Raji (cell line): ENCODE data around the gene MANEAL.

Experiments used
- POLR2A ChIP-seq: IDR thresholded peaks from 2 replicates; pipeline ENCODE4 v1.6.1; 2011; ENCODE audit warnings: low read depth, low read length, control low read depth; ENCODE audit not compliant: insufficient read depth

MANEAL gene

DNA sequence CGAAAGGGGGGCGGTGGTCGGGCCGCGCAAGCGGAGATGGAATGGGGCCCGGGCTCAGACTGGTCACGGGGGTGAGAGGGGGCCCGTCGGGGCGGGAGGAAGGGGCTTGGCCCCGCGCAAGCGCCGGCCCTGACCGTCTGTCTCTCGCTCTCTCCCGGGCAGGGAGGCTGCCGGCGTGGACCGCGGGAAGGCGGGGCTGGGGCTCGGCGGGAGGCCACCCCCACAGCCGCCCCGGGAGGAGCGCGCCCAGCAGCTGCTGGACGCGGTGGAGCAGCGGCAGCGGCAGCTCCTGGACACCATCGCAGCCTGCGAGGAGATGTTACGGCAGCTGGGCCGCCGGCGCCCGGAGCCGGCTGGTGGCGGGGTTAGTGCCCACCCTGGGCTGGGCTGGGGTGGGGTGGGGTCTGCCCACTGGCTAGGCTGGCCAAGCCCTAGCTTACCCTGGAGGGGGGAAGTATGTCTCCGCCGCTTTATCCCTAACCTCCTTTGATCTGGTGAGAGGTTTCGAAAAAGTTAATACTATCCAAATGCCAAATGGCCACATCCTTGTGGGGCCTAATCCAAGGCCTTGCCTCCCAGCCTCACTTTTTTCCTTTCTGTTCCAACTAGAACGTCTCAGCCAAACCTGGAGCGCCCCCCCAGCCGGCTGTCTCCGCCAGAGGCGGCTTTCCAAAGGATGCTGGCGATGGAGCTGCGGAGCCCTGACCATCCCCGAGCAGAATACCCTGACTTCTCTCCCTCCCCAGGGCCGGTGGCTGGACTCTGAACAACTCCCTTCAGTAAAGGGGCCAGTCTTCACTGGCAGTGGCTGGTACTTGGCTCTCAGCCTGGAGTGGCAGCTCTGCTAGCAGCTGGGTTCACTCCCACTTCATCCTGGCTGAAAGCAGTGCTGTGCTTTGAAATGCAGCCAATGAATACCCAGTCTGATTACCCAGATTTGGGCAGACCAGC is 15.0 kb downstream of the MANEAL start:
- TF ChIP-seq POLR2A, result no peak

DNA sequence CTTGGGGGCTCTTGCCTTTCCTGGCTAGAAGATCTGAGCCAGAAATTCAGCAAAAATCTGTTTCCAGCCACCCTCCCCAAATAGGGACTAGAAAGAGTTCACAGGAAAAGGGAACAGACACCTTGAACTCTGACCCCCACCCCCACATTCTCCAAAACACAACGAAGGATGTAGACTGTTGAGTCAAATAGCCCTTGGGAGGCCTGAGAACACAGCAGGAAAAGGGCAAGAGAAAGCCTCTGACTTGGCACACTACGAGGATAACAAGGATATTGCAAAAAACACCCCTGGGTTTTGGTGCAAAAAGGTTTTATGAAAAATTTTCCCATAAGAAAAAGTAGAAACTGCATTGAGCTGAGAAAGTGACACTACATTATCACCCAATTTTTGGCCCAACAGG is 16.3 kb downstream of the MANEAL start:
- TF ChIP-seq POLR2A, result no peak

DNA sequence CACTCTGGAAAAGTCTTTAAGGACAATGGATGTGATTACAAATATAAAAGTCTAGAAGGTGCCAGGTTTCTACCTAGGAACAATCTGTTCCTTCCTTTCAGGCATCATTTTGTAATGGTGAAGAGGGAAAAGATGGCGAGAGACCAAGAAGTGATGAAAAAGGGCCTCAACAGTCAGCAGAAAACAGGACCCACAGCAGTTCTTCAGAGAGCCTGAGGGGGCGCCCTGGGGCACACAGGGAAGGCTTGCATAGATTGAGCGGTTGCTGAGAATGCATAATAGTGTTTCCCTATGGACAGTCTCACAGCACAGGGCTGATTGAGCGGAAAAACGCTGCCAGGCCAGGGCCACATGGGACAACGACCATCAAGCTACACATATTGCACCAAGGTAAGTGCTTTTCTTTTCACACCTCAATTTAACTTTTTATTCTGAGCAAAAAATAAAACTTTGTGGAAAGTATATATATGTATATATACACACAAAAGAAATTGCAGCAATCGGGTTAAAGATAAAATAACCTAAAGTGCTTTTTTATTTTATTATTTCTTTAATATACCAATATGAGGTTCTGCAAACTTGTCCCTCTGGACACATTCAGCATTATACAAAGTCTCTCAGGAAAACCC is 17.5 kb downstream of the MANEAL start:
- no peak for TF ChIP-seq POLR2A

DNA sequence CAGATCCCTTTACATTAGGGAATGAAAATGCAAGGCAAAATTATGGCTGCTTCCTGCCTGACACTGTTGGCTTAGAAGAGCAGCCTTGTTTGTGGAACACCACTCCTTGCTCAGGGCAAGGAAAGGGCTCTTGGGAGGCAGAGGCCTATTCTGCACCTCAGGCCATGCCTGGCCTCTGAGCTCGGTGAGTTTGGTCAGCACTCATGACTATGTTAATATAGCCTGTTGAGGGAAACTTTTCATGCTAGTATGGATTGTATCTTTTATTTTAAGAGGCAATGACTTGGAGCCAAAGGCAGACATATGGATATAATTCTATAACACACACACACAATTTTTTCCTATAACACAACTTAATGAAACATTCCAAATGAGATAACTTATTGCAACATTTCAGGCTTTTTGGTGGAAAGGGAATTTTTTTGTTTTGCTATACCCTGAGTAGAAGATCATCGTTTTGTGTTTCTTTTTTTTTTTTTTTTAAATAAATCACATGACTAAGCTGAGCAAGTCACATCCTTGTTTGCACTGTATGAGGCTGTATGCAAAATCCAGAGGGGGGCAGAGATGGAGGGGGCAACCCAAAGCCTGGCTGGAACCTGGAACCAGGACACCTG is 20.0 kb downstream of the MANEAL start:
- no peak for TF ChIP-seq POLR2A

DNA sequence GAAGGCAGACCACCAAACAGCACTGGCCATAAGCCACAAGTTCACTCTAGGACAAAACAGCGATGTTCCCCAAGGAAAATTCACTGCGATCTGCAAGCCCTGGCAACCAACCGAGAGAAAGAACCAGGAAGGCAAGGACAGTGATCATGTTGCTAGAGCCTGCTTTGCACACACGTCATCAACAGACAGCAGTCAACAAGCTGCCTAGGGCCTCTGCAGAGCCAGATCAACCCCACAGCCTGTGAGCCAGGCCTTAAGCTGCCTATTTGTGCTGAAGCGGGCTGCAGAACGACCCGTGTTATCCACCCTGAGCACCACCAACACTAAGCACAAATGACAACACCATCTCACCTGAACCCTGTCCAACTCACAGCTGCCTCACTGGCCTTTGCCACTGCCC is 20.6 kb downstream of the MANEAL start:
- no peak for TF ChIP-seq POLR2A

DNA sequence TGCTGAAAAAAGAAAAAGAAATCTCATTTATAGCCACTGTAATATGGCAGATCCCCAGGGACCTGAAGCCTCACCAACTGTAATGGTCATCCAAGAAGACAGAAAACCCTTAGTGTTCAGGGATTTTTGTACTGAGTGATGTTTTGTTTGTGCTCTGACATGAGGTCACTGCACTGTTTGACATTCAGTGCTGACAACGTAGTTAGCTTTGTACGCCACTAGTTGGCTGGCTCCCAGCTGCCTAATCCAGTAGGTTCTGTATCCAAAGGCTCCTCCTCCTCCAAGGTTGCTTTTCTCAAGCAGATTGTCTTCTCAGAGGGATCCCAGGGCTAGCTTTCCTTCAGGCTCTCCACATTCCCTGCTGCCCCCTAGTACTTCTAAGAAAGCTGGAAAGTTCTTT is 23.8 kb downstream of the MANEAL start:
- no peak for TF ChIP-seq POLR2A

DNA sequence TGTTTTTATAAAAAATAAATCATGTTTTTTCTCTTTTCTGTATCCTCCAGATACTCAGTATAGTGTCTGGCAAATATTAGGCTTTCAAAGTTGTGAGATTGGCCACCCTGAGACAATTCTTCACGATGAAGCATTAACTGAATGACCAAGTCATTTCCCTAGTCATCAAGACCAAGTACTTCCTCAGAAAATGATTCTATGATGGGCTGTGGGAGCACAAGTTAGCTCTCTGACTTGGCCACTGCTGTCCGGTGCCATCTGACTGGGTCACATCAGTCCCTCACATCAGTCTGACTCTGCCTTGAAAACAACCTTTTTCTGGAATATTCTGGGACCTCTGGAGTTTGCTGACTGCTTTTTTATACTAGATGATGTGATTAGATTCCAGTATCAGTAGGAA is 27.8 kb downstream of the MANEAL start:
- no peak for TF ChIP-seq POLR2A

DNA sequence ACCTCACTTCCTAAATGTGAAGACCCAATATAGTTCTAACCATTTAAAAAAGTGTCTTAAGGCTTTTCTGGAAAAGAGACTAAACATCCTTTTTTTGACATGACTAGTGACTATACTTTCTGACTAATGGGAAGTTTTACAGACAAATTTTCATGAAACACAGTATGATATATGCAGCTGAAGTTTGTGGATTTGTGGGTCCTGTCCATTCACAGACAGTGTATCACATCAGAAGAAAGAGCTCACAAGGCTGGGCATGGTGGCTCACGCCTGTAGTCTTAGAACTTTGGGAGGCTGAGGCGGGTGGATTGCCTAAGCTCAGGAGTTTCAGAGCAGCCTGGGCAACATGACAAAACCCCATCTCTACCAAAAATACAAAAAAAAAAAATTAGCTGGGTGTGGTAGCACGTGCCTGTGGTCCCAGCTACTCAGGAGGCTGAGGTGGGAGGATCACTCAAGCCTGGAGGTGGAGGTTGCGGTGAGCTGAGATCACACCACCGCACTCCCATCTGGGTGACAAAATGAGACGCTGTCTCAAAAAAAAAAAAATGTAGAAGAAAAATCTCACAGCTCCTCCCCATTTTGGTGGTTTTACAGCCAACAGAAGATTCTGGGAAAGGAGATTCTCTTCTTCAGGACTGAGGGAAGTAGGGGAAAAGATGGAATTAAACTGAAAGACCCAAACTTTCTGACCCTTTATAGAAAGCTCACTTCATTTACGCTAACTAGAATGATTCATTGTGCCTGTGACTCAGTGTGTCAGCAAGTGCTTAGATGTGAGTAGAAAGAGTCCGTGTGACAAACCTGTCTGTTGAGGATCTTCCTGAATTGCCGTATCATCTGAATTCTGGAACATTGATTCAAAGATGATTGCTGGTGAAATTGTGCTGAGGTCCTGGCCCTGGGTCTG is 29.5 kb downstream of the MANEAL start:
- TF ChIP-seq POLR2A, result no peak

DNA sequence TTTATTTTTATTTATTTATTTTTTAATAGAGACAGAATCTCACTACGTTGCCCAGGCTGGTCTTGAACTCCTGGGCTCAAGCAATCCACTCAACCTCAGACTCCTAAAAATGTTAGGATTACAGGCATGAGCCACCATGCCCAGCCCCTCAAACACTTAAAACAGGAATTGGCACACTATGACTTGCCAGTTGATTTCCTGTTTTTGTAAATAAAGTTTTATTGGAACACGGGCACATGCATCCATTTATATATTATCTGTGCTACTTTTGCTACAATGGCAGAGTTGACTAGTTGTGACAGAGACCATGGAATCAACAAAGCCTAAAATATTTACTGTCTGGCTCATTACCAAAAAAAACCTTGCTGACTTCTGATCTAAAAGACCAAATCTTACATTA is 30.4 kb downstream of the MANEAL start:
- no peak for TF ChIP-seq POLR2A

DNA sequence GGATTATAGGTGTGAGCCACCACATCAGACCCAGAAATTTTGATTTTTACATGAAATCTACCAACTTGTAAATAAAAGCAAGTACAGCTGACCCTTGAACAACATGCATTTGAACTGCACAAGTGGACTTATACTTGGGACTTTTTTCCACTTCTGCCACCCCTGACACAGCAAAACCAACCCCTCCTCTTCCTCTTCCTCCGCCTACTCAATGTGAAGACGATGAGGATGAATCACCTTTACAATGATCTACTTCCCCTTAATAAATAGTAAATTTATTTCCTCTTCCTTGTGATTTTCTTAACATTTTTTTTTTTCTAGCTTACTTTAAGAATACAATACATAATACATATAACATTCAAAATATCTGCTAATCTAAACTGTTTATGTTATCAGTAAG is 31.9 kb downstream of the MANEAL start:
- no peak for TF ChIP-seq POLR2A

DNA sequence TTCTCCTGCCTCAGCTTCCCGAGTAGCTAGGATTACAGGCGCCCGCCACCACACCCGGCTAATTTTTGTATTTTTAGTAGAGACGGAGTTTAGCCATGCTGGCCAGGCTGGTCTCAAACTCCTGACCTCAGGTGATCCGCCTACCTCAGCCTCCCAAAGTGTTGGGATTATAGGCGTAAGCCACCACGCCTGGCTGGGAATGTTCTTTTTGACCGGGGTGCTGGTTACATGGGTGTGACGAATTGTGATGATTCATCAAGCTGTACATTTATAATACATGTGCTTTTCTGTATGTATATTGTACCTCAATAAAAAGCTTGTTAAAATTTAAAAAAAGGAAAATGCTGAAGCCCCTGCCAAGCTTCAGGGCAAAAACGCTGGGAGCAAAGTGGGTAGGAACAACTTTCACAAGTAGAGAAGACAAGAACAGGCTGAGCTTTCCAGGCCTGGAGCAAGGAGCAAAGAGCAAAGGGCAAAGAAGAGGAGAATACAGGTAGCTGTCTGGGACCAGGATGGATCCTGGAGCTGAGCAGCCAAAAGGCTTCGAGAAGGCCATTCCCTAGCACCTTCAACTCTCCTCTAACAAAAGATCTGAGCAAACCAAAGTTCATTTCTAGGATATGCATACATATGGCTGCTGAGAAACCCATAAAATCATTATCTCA is 34.9 kb downstream of the MANEAL start:
- no peak for TF ChIP-seq POLR2A

DNA sequence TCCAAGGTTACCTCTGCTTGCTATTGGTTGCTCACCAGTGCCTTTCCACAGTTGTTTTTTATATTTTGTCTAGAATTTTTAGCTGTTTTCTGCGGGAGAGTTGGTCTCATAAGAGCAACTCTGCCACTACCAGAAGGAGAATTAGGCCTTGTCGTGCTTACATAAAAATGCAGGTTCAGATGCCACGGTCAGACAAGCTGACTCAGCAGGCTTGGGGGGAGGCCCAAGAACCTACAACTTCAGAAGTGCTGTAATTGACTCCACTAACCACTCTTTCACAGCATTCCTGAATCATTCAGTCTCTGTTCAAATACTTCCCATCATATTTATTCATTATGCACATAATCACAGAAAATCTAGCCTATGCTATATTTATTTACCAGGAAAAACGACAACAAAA is 37.5 kb downstream of the MANEAL start:
- no peak for TF ChIP-seq POLR2A

DNA sequence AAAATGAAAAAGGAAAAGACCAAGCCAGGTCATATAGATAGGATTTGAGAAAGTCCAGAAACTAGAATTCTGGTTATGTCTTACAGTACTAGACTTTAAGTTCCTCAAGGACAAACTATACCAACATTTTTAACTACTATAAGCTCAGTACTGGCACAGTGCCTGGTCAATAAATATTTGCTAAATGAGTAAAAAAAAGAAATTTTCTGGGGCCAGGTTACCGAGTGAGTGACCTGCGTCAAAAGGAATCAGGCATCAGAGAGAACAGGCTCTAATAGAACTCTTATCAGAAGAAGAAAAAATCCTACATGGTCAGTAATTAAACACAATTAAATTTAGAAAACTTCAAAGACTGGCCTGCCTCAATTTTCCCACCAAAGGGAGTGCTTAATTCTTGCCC is 38.2 kb downstream of the MANEAL start:
- no peak for TF ChIP-seq POLR2A

DNA sequence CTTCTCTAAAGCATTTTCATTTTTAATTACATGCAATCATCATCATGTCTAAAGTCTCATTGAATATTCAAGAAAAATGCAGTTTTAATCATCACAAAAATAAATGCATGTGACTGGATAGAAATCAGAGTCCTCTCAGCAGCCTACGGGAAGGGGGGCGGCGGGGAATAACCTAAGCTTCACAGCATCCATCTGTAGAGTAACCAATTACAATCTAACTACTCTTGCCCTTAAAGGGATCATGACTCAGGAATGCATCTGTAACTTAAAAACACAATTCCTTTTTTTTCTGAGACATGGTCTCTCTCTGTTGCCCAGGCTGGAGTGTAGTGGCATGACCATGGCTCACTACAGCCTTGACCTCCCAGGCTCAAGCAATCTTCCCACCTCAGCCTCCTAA is 43.1 kb downstream of the MANEAL start:
- TF ChIP-seq POLR2A, result no peak

DNA sequence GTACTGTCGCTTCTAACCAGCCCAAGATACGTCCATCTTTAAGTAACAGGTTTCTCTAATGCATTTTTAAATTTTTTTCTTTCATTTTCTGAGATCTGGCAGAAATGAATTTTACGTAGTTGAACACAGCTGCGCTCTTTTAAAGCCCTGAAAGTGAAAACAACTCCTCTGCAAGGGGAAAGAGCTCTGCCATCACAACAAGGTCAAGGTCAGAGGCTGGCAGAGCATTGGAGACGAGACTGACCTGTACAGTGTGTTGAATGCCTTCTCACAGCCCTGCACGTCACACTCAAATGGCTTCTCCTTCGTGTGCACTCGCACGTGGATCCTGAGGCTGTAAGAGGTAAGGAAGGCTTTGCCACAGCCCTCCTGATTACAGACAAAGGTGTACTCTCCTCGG is 46.0 kb downstream of the MANEAL start:
- TF ChIP-seq POLR2A, result no peak

DNA sequence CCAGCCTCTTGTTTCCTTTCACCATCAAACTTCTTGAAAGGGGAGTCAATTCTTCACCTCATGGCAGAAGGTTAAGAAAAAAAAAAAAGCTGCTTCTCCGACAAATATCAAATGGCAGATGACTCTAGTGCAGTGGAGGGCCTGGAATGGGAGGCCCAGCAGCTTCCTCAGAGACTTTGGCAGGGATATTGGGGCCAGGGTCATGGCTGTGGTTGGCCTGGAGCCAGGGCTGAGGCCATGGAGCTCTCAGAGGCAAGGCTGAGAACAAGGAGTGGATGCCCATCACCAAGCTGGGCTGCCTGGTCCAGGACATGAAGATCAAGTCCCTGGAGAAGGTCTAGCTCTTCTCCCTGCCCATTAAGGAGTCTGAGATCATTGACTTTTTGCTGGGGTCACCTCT is 47.1 kb downstream of the MANEAL start:
- no peak for TF ChIP-seq POLR2A
